HEK293 (cell line): ENCODE data around the gene KIF5A.

Experiments used
- CTCF ChIA-PET: fragments of 350-600 bp; formaldehyde crosslinking; extraction: SDS; loops from one replicate; lab custom pipeline; 2021; ENCODE audit warnings: antibody characterized with exemption; lab: Yijun Ruan, JAX
- POLR2A ChIA-PET: fragments of 300-600 bp; formaldehyde crosslinking; extraction: SDS; loops from one replicate; lab custom pipeline; 2020; ENCODE audit warnings: antibody characterized with exemption, inconsistent platforms; lab: Yijun Ruan, JAX
- H3K27ac ChIP-seq: fragments of 200-500 bp; sonication (Bioruptor generic); 2 replicates; pipeline ENCODE4 v1.5.1; 2014; ENCODE audit warnings: low read depth, low read length, control low read depth, inconsistent platforms; ENCODE audit errors: extremely low read depth
- H3K36me3 ChIP-seq, 2 experiments: fragments of 200-500 bp in 1 of 2; sonication (Bioruptor generic) in 1 of 2; 1 replicate in 1 of 2; 2 replicates in 1 of 2; pipeline ENCODE4 v1.5.1; 2014 to 2017; ENCODE audit warnings: inconsistent platforms in 2 of 2, low read length in 2 of 2; ENCODE audit not compliant: control insufficient read depth in 2 of 2, insufficient read depth in 1 of 2
- H3K4me1 ChIP-seq: fragments of 200-500 bp; sonication (Bioruptor generic); 2 replicates; pipeline ENCODE4 v1.5.1; 2014; ENCODE audit warnings: mild to moderate bottlenecking, low read length, inconsistent platforms; ENCODE audit not compliant: control insufficient read depth, insufficient read depth
- H3K4me3 ChIP-seq: 2 replicates; pipeline ENCODE4 v1.5.1; 2011; ENCODE audit warnings: low read depth, mild to moderate bottlenecking, control low read depth, low read length, moderate library complexity
- H3K9me3 ChIP-seq: fragments of 200-500 bp; sonication (Bioruptor generic); 2 replicates; pipeline ENCODE4 v1.5.1; 2014; ENCODE audit warnings: low read depth, low read length, inconsistent platforms; ENCODE audit not compliant: control insufficient read depth, insufficient read depth
- KLF10 ChIP-seq: fragments of 450-650 bp; IDR thresholded peaks from 2 replicates; pipeline ENCODE4 v1.5.1; 2018; ENCODE audit warnings: missing biosample characterization, mild to moderate bottlenecking, missing genetic modification characterization
- RBAK ChIP-seq: fragments of 450-650 bp; formaldehyde crosslinking; IDR thresholded peaks from 2 replicates; pipeline ENCODE4 v1.5.1; 2016; ENCODE audit warnings: missing biosample characterization, missing genetic modification characterization
- SP2 ChIP-seq: fragments of 450-650 bp; formaldehyde crosslinking; IDR thresholded peaks from 2 replicates; pipeline ENCODE4 v1.5.1; 2016; ENCODE audit warnings: missing biosample characterization, missing genetic modification characterization
- ZBTB6 ChIP-seq: fragments of 450-650 bp; formaldehyde crosslinking; IDR thresholded peaks from 2 replicates; pipeline ENCODE4 v1.5.1; 2017; ENCODE audit warnings: missing biosample characterization, missing genetic modification characterization
- ZFHX2 ChIP-seq: fragments of 450-650 bp; formaldehyde crosslinking; conservative IDR thresholded peaks from 2 replicates; pipeline ENCODE4 v1.5.1; 2016; ENCODE audit warnings: missing biosample characterization, missing genetic modification characterization
- ZIC2 ChIP-seq: fragments of 450-650 bp; formaldehyde crosslinking; IDR thresholded peaks from 2 replicates; pipeline ENCODE4 v1.5.1; 2016; ENCODE audit warnings: missing biosample characterization, missing genetic modification characterization
- ZNF202 ChIP-seq: fragments of 450-650 bp; formaldehyde crosslinking; IDR thresholded peaks from 2 replicates; pipeline ENCODE4 v1.5.1; 2016; ENCODE audit warnings: missing biosample characterization, missing genetic modification characterization, borderline replicate concordance
- ZNF473 ChIP-seq: fragments of 450-650 bp; formaldehyde crosslinking; IDR thresholded peaks from 2 replicates; pipeline ENCODE4 v1.5.1; 2017; ENCODE audit warnings: missing biosample characterization, missing genetic modification characterization
- ZNF548 ChIP-seq: fragments of 450-650 bp; formaldehyde crosslinking; IDR thresholded peaks from 2 replicates; pipeline ENCODE4 v1.5.1; 2016; ENCODE audit warnings: missing biosample characterization, missing genetic modification characterization
- ZNF626 ChIP-seq: fragments of 450-650 bp; sonication (Bioruptor Pico); formaldehyde crosslinking; IDR thresholded peaks from 2 replicates; pipeline ENCODE4 v1.5.1; 2018; ENCODE audit warnings: missing biosample characterization, missing genetic modification characterization, inconsistent platforms
- ZNF677 ChIP-seq: fragments of 450-650 bp; IDR thresholded peaks from 2 replicates; pipeline ENCODE4 v1.5.0; 2018; ENCODE audit warnings: missing biosample characterization, mild to moderate bottlenecking, missing genetic modification characterization, moderate library complexity
- ZNF701 ChIP-seq: fragments of 450-650 bp; formaldehyde crosslinking; IDR thresholded peaks from 2 replicates; pipeline ENCODE4 v1.5.1; 2016; ENCODE audit warnings: missing biosample characterization, missing genetic modification characterization
- TF ChIP-seq, protein P1 (sequence below): fragments of 450-650 bp; formaldehyde crosslinking; IDR thresholded peaks from 2 replicates; pipeline ENCODE4 v1.5.1; 2016; ENCODE audit warnings: missing biosample characterization, missing genetic modification characterization

KIF5A gene

DNA sequence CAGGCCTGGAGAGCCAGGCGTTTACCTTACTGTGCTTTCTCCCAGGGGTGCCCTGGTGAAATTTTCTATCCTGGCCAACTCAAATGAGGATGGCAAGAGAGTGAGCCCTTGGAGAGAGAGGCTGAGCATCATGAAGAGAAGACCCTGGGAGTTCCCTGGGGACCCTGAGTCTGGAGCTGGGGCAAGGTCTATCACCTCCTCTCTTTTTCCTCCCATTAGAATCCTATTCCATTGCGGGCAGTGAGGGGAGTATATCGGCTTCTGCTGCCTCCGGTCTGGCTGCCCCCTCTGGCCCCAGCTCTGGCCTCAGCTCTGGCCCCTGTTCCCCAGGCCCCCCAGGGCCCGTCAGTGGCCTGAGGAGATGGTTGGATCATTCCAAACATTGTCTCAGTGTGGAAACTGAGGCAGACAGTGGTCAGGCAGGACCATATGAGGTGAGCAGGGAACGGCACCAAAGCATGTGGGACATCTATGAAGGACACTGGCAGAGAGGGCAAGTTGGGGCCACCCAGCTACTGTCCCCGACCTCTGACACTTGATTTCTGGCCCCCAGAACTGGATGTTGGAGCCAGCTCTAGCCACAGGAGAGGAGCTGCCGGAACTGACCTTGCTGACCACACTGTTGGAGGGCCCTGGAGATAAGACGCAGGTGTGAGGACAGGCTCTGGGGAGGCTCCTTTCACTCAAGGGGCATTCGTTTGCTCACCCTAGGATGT is 63.0 kb downstream of the KIF5A start:
- Histone ChIP-seq H3K4me1 (peaks cover 2% of the 10 kb centered on the region), H3K9me3 (no peaks in the 10 kb centered on the region), H3K4me3 (no peak overlapping the region), H3K27ac (no peak overlapping the region), H3K36me3 (peaks cover 0 to 65% of the 10 kb centered on the region in 2 experiments; a peak in 1 of 3 replicates)
- POLR2A ChIA-PET: no interaction called here
- CTCF ChIA-PET: interaction anchor here (1.0 to 5.7 kb wide), 3 partner anchors 10 to 29 kb away, joined by 3 to 54 read pairs (median 5); partner anchors contain the start of gene B4GALNT1
- TF ChIP-seq, protein P1, sequence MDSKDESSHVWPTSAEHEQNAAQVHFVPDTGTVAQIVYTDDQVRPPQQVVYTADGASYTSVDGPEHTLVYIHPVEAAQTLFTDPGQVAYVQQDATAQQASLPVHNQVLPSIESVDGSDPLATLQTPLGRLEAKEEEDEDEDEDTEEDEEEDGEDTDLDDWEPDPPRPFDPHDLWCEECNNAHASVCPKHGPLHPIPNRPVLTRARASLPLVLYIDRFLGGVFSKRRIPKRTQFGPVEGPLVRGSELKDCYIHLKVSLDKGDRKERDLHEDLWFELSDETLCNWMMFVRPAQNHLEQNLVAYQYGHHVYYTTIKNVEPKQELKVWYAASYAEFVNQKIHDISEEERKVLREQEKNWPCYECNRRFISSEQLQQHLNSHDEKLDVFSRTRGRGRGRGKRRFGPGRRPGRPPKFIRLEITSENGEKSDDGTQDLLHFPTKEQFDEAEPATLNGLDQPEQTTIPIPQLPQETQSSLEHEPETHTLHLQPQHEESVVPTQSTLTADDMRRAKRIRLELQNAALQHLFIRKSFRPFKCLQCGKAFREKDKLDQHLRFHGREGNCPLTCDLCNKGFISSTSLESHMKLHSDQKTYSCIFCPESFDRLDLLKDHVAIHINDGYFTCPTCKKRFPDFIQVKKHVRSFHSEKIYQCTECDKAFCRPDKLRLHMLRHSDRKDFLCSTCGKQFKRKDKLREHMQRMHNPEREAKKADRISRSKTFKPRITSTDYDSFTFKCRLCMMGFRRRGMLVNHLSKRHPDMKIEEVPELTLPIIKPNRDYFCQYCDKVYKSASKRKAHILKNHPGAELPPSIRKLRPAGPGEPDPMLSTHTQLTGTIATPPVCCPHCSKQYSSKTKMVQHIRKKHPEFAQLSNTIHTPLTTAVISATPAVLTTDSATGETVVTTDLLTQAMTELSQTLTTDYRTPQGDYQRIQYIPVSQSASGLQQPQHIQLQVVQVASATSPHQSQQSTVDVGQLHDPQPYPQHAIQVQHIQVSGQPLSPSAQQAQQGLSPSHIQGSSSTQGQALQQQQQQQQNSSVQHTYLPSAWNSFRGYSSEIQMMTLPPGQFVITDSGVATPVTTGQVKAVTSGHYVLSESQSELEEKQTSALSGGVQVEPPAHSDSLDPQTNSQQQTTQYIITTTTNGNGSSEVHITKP (tag by site-specific recombination): peak; percentile 16; the same call in 1 of the 2 replicates
- TF ChIP-seq ZNF548 (tag by site-specific recombination): no peak

GRCh38 chr12:57613427-57614109 is 63.7 kb downstream of the KIF5A start:
- H3K4me3 ChIP-seq: no peak overlapping the region
- no peak overlapping the region for H3K27ac ChIP-seq
- peaks cover 2% of the 10 kb centered on the region for H3K4me1 ChIP-seq
- ChIA-PET POLR2A (interaction anchor here (0.8 kb wide), 1 partner anchor 22 kb away, joined by 3 read pairs; no protein-coding TSS in a partner anchor), CTCF (interaction anchor here (1.0 to 5.7 kb wide), 4 partner anchors 9 to 30 kb away, joined by 3 to 54 read pairs (median 6); partner anchors contain the start of gene B4GALNT1)
- TF ChIP-seq ZNF701 (no peak), ZFHX2 (tag by site-specific recombination) (0 out of 2 replicates have a peak, but pooled peaks have one; percentile 10), ZNF473 (tag by site-specific recombination) (no peak)
- no peaks in the 10 kb centered on the region for H3K9me3 ChIP-seq
- peaks cover 0 to 58% of the 10 kb centered on the region in 2 experiments; a peak in 1 of 3 replicates for H3K36me3 ChIP-seq

- Histone ChIP-seq H3K4me3 (no peak overlapping the region), H3K4me1 (peaks cover 2% of the 10 kb centered on the region), H3K36me3 (peaks cover 0 to 51% of the 10 kb centered on the region in 2 experiments; a peak in 1 of 3 replicates), H3K9me3 (no peaks in the 10 kb centered on the region), H3K27ac (no peak overlapping the region)
- POLR2A ChIA-PET: interaction anchor here (0.6 to 2.3 kb wide), 3 partner anchors 9 to 233 kb away, joined by 3 to 7 read pairs (median 4); no protein-coding TSS in a partner anchor
- TF ChIP-seq SP2 (peak; percentile 40), ZBTB6 (tag by site-specific recombination) (no peak), ZIC2 (tag by site-specific recombination) (peak; percentile 12; the same call in 1 of the 2 replicates), RBAK (tag by site-specific recombination) (no peak), ZNF202 (tag by site-specific recombination) (no peak), ZNF677 (tag by site-specific recombination) (no peak), ZNF626 (tag by site-specific recombination) (no peak), KLF10 (no peak)
- CTCF ChIA-PET: interaction anchor here (0.6 to 5.7 kb wide), 5 partner anchors 8 to 723 kb away, joined by 3 to 54 read pairs (median 5); partner anchors contain the start of genes B4GALNT1 and PIP4K2C
Observed at GRCh38 chr12:57614178-57614947, 64.5 kb downstream of the KIF5A start.
